NCI-H1694 (cell line): ENCODE data around the gene TCEAL8.

Source experiments
- DNase-seq: peaks from one replicate; lab custom pipeline; 2025; lab: John Stamatoyannopoulos, UW

TCEAL8 gene

GRCh38 chrX:103214870-103215424 lies 40.0 kb downstream of the TCEAL8 start, which contains the start of gene BEX4:
BEX4 (plus strand) TSS chrX:103215108; CDS start chrX:103216154, 1,046 bp downstream.
- DNase-seq, result peak; percentile 47

GRCh38 chrX:103212749-103213457 lies 42.1 kb downstream of the TCEAL8 start:
- DNase-seq, result no peak

- peak; percentile 48 for DNase-seq
Observed at GRCh38 chrX:103211012-103211715, 43.8 kb downstream of the TCEAL8 start.

GRCh38 chrX:103210056-103210455 lies 44.9 kb downstream of the TCEAL8 start:
- no peak for DNase-seq
